ACC112 (cell line): Measurements from ENCODE around the gene TNFRSF18.
"Not testable (repeated sequence)": the region's sequence is repeated elsewhere in the genome, so short reads cannot be mapped to it uniquely, and the experiment has no call there.

Experiments
- H2AFZ ChIP-seq: fragments of 200-600 bp; sonication (generic); one replicate; pipeline ENCODE4 v1.6.0; 2017; ENCODE audit warnings: antibody characterized with exemption, low read length; ENCODE audit not compliant: unreplicated experiment
- H3K27ac ChIP-seq: fragments of 200-600 bp; sonication (generic); 2 replicates; pipeline ENCODE4 v1.5.1; 2014; ENCODE audit warnings: low read depth, mild to moderate bottlenecking, antibody characterized with exemption, low read length, moderate library complexity
- H3K27me3 ChIP-seq: fragments of 200-600 bp; sonication (generic); 2 replicates; pipeline ENCODE4 v1.6.1; 2014; ENCODE audit warnings: mild to moderate bottlenecking, antibody characterized with exemption, low read length, moderate library complexity, mixed read lengths; ENCODE audit not compliant: insufficient read depth
- H3K36me3 ChIP-seq: fragments of 200-600 bp; sonication (generic); 2 replicates; pipeline ENCODE4 v1.6.1; 2016; ENCODE audit warnings: mild to moderate bottlenecking, antibody characterized with exemption, low read length, moderate library complexity, mixed read lengths; ENCODE audit not compliant: insufficient read depth
- H3K4me1 ChIP-seq: fragments of 200-600 bp; sonication (generic); one replicate; pipeline ENCODE4 v1.6.1; 2016; ENCODE audit warnings: low read length, mixed read lengths; ENCODE audit not compliant: insufficient read depth, unreplicated experiment, control insufficient read depth
- H3K4me3 ChIP-seq: fragments of 200-600 bp; sonication (generic); 2 replicates; pipeline ENCODE4 v1.5.1; 2014; ENCODE audit warnings: mild to moderate bottlenecking, low read depth, low read length
- H3K79me2 ChIP-seq: fragments of 200-600 bp; sonication (generic); one replicate; pipeline ENCODE4 v1.6.0; 2016; ENCODE audit warnings: low read length; ENCODE audit not compliant: control insufficient read depth, unreplicated experiment, insufficient read depth

TNFRSF18 gene

DNA sequence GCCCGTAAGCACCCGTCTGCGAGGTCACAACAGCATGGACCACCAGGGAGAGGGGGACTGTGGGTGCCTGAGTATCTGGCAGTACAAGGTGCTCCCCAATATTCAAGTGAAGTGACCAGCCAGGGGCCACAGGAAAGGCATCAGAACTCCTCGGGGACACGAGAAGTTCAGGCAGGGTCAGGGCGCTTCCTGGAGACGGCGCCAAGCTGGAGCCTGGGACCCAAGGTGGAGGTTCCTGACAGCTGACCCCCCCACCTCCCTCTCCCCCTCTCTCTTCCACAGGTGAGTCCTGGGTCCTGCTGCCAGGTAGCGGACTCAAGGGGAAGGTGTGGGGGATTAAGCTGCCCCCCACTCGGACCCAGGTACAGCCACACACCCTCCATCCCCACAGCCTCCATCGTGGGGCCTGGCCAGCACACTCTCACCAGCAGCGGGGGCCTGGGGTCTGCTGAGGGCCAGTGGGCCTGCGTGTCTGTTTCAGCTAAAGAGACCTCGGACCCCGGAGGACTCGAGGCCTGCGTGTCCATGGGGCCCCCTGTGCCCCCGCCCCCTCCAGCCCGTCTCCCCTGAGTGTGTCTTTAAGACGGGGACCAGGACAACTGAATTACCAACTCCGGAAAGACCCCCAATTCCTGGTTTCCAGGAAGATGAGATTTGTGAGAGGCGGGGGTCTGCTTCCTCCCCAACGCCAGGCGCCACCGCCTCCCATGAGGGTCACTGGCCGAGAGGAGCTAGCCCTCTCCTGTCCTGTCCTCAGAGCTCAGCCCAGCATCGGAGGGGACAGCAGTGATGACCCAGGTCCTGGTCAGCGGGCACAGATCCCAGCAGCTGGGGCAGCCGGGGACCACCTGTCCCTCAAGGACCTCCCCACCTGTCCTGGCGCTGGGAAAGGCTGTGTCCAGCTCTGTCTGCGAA, 6.2 kb downstream of the TNFRSF18 start:
- H3K27me3 ChIP-seq: no peaks in the 10 kb centered on the region
- H3K79me2 ChIP-seq: no peaks in the 10 kb centered on the region
- no peak overlapping the region for H3K27ac ChIP-seq
- no peak overlapping the region for H3K4me3 ChIP-seq
- H3K4me1 ChIP-seq: no peaks in the 10 kb centered on the region
- no peaks in the 10 kb centered on the region for H3K36me3 ChIP-seq
- no peak overlapping the region for H2AFZ ChIP-seq

DNA sequence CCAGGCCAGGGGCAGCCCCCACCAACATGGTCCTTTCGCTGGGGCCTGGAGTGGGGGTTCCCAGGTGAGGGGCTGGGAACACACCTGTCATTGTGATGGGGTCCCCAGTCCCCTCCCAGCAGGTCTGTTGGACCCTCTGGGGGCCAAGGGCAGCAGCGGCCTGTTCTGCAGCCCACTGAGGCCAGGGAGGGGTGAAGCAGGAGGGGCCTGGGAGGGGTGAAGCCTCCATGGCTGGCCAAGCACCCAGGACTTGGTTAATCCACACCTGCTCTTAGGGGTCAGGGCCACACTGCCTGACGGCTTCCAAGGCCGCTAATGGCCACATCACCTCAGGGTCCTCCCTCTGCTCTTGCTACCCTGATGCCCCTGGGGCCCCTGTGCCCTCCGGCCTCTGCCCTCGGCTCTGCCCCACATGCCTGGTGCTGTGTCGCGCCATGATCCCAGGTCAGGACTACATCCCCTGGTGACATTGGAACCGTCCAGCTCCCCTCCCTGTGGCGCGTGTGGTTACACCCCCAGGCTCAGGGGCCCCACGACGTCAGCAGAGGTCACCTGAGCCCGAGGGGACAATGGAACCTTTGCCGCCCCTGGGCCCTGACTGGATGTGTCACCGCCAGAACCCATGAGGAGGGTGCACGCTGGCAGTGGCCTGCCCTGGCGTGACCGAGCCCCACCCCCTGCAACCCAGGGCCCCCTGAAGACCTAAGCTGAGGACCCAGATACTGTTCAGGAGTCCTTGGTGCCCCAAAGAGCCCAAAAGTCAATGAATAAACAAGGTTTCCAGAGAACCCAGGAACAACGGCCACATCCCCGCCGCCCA, 7.0 kb downstream of the TNFRSF18 start:
- Histone ChIP-seq H2AFZ (no peak overlapping the region), H3K36me3 (no peaks in the 10 kb centered on the region), H3K27me3 (no peaks in the 10 kb centered on the region), H3K4me3 (no peak overlapping the region), H3K79me2 (no peaks in the 10 kb centered on the region), H3K4me1 (no peaks in the 10 kb centered on the region), H3K27ac (no peak overlapping the region)

DNA sequence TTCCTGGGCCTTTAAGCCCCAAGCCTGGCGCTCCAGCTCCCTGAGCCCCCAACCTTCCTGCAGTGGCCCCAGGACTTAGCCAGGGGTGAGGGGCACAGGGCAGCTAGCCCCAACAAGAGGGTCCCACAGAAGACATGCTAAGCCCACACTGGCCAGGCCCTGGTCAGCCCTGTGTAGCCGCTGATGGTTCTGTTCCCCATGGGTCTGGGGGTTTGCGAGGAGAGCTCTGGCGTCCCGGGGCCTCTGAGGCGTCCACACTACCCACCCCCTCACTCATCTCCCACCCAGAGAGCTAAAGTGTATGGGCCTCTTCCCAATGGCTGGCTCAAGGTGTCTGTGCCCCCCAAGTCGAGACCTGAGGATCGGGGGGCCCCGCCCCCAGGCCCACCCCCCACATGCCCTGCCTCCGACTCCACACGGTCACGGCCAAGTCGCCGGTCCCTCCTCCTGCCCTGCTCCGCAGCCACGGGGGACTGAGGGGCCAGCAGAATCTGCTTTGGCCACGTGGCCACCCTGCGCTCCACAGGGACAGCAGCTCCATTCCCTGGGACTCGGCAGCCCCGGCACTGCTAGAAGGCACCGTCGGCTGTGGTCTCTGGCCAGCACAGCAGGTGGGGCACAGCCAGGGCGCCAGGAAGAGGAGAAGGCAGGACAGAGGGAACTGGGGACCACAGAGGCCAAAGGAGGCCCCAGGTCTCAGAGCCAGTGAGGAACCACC, 7.8 kb downstream of the TNFRSF18 start:
- no peaks in the 10 kb centered on the region for H3K36me3 ChIP-seq
- no peaks in the 10 kb centered on the region for H3K4me1 ChIP-seq
- H3K79me2 ChIP-seq: no peaks in the 10 kb centered on the region
- no peak overlapping the region for H2AFZ ChIP-seq
- no peak overlapping the region for H3K27ac ChIP-seq
- H3K27me3 ChIP-seq: no peaks in the 10 kb centered on the region
- H3K4me3 ChIP-seq: no peak overlapping the region

DNA sequence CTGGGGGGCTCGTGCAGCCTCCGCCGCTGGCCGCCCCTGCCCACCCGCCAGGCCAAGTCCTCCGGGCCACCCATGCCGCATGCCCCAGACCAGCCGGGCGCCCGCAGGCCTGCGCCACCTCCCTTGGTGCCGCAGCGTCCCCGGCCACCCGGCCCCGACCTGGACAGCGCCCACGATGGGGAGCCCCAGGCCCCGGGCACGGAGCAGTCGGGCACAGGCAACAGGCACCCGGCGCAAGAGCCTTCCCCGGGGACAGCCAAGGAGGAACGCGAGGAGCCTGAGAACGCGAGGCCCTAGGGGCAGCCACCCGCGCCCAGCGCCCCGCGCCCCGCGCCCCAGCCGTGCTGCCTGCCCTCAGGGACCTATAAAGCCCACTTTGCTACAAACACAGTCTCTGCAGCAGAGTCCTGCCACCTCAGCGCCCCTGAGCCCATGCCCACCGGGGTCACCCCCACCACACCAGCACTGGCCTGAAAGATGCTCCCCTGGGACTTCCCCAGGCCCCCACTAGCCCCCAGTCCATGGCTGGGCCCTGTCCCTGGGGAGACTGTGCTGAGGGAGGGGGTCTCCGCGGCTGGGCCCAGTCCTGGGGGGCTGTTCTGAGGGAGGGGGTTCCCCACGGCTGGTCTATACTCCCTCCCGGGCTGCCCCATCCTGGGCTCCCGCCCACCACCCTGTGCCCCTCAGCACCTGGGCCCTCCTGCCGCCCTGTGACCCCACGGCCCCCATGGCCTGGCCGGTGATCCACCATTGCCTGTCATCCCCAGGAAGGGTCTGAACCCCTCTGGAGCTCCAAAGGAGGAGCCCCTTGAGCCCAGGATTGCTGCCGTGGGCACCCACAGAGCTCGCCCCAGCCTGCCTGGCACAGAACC, 8.6 kb downstream of the TNFRSF18 start:
- Histone ChIP-seq H3K27me3 (no peaks in the 10 kb centered on the region), H3K4me3 (no peak overlapping the region), H3K36me3 (no peaks in the 10 kb centered on the region), H3K79me2 (no peaks in the 10 kb centered on the region), H3K4me1 (no peaks in the 10 kb centered on the region), H2AFZ (no peak overlapping the region), H3K27ac (no peak overlapping the region)

DNA sequence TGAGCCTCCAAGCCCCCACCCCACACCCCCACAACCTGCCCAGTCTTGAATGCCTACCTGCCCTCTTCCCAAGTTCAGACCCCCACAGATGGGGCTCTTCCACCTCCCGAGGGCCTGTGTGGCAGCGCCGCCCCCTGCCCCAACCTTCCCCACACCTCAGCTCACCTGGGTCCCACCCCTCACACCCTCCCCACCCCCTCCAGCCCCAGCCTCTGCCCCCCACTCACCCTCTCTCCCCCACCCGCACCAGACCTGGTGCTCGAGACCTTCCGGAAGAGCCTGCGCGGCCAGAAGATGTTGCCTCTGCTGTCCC, 9.2 kb downstream of the TNFRSF18 start:
- Histone ChIP-seq H3K4me1 (no peaks in the 10 kb centered on the region), H2AFZ (no peak overlapping the region), H3K27me3 (no peaks in the 10 kb centered on the region), H3K27ac (no peak overlapping the region), H3K36me3 (no peaks in the 10 kb centered on the region), H3K79me2 (no peaks in the 10 kb centered on the region), H3K4me3 (no peak overlapping the region)

DNA sequence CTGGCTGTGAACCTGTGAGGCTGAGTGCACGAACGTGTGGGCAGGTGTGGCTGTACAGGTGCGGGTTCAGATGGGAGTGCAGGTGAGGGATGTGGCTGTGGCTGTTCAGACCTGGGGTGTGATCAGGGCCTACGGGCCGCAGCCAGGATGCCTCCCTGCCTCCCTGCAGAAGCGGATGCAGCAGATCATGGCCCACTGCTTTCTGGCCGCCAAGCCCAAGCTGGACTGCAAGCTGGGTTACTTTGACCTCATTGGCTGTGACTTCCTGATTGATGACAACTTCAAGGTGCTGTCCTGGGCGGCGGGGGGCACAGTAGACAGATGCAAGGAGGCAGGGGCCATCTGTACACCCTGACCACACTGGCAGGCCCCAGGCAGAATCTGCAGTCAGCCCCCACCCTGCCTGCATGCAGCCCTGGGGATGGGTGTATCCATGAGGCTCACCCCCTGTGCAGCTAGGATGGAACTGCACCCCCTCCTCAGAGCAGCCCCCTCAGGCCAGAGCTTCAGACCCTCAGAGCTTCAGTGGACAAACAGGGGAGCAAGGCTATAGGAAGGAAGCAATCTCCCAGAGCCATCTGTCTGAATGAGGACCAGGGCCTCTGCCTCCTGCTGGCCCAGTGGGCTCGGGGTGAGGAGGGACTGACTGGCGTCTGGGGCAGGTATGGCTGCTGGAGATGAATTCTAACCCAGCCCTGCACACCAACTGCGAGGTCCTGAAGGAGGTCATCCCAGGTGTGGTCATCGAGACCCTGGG, 9.8 kb downstream of the TNFRSF18 start:
- H3K27ac ChIP-seq: no peak overlapping the region
- no peaks in the 10 kb centered on the region for H3K79me2 ChIP-seq
- no peaks in the 10 kb centered on the region for H3K36me3 ChIP-seq
- H3K27me3 ChIP-seq: no peaks in the 10 kb centered on the region
- no peaks in the 10 kb centered on the region for H3K4me1 ChIP-seq
- H3K4me3 ChIP-seq: no peak overlapping the region
- H2AFZ ChIP-seq: no peak overlapping the region

DNA sequence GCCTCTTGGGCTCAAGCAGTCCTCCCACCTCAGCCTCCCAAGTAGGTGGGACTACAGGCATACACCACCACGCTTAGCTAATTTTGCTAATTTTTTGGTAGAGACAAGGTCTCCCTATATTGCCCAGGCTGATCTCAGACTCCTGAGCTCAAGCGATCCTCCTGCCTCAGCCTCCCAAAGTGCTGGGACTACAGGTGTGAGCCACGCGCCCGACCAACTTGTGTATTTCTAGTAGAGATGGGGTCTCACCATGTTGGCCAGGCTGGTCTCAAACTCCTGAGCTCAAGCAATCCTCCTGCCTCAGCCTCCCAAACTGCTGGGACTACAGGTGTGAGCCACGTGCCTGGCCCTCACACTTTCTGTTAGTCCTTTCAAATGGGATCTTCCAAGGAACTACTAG, 10.7 kb downstream of the TNFRSF18 start:
- H3K27me3 ChIP-seq, H3K4me3 ChIP-seq, H3K79me2 ChIP-seq, H3K36me3 ChIP-seq, H2AFZ ChIP-seq, H3K4me1 ChIP-seq, H3K27ac ChIP-seq: not testable (repeated sequence)

DNA sequence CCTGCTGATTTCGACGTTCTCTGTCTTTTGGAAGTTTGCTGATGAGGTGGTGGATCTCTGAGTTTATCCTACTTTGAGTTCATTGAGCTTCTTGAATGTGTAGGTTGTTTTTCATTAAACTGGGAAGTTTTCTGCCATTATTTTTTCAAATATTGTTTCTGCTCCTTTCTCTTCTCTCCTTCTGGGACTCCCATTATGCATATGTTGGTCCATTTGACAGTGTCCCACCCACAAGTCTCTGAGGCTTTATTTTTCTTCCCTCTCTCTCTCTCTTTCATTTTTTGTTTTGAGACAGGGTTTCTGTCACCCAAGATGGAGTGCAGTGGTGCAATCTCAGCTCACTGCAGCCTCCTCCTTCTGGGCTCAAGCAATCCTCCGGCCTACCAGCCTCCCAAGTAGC, 11.7 kb downstream of the TNFRSF18 start:
- Histone ChIP-seq H2AFZ (no peak overlapping the region), H3K4me3 (no peak overlapping the region), H3K27ac (no peak overlapping the region), H3K4me1 (no peaks in the 10 kb centered on the region), H3K79me2 (no peaks in the 10 kb centered on the region), H3K27me3 (no peaks in the 10 kb centered on the region), H3K36me3 (no peaks in the 10 kb centered on the region)

DNA sequence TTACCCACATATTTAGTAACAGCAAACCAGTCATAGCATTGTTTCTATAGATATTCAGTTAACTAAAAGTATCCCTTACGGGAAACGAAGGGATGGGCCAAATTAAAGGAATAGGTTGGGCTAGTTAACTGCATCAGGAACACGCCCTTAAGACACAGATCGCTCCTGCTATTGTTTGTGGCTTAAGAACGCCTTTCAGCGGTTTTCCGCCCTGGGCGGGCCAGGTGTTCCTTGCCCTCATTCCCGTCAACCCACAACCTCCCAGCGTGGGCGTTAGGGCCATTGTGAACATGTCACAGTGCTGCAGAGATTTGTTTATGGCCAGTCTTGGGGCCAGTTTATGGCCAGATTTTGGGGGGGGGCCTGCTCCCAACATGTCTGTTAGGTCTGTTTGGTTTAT, 14.7 kb downstream of the TNFRSF18 start:
- Histone ChIP-seq H3K36me3 (no peaks in the 10 kb centered on the region), H3K27me3 (no peaks in the 10 kb centered on the region), H2AFZ (no peak overlapping the region), H3K4me3 (no peak overlapping the region), H3K79me2 (no peaks in the 10 kb centered on the region), H3K4me1 (no peaks in the 10 kb centered on the region), H3K27ac (no peak overlapping the region)
